Diencephalon (tissue), 1 donor: ENCODE data around the gene GRIN2C. TPM values are rescaled to one million over a fixed set of nuclear protein-coding genes. Genes with fewer than 3 reads are reported as not detected.

Experiments
- total RNA-seq: library from RNA; depleted of rRNA; stranded (reverse); fragments of >200 nt; gene quantifications from one replicate; pipeline ENCODE4 v1.2.3, GENCODE V29; 2014

The GRIN2C gene
- total RNA-seq: 1.2 TPM

GRCh38 chr17:74859459-74860228, at the start of gene GRIN2C:
TSS of gene GRIN2C (minus strand) at chr17:74859885. CDS start at chr17:74855092, 4,793 bp downstream.

GRCh38 chr17:74892974-74893911, 33.6 kb upstream of the GRIN2C start, which contains the start of gene FADS6:
TSS of gene FADS6 (minus strand) at chr17:74893633. CDS start at chr17:74893595, 38 bp downstream.

GRCh38 chr17:74872313-74873036, 12.8 kb upstream of the GRIN2C start, which contains the start of gene FDXR:
TSS of gene FDXR (minus strand) at chr17:74872994. CDS start at chr17:74872944, 50 bp downstream.

Other genes with a start within 250 kb of the GRIN2C start
- gene CD300E, start 236.1 kb downstream of the GRIN2C start, total RNA-seq: not detected
- gene CD300LF, start 147.0 kb downstream of the GRIN2C start, total RNA-seq: 0.46 TPM
- 3.2 TPM for gene RAB37, start 122.6 kb downstream of the GRIN2C start, total RNA-seq
- 12.5 TPM for gene NHERF1, start 111.3 kb downstream of the GRIN2C start, total RNA-seq
- 20.5 TPM for gene NAT9, start 83.5 kb downstream of the GRIN2C start, total RNA-seq
- gene FDXR, start 13.1 kb upstream of the GRIN2C start, total RNA-seq: 5.5 TPM
- gene FADS6, start 33.7 kb upstream of the GRIN2C start, total RNA-seq: 5.5 TPM
- 0.46 TPM for gene USH1G, start 63.4 kb upstream of the GRIN2C start, total RNA-seq
- gene OTOP2, start 64.4 kb upstream of the GRIN2C start, total RNA-seq: not detected
- not detected for gene OTOP3, start 76.0 kb upstream of the GRIN2C start, total RNA-seq
- 25.1 TPM for gene HID1, start 112.9 kb upstream of the GRIN2C start, total RNA-seq
- 7.2 TPM for gene CDR2L, start 127.7 kb upstream of the GRIN2C start, total RNA-seq
- 13.4 TPM for gene MRPL58, start 152.8 kb upstream of the GRIN2C start, total RNA-seq
- gene ATP5PD, start 187.1 kb upstream of the GRIN2C start, total RNA-seq: 146 TPM
- gene KCTD2, start 187.3 kb upstream of the GRIN2C start, total RNA-seq: 51.2 TPM
- gene SLC16A5, start 228.1 kb upstream of the GRIN2C start, total RNA-seq: 2.1 TPM